Measurements from ENCODE around the gene MYL6. TPM values are rescaled to one million over a fixed set of nuclear protein-coding genes. Genes with fewer than 3 reads are reported as not detected.

MYL6 gene
- total RNA-seq, 1 donor from 2014 or later: 1,884 TPM

DNA sequence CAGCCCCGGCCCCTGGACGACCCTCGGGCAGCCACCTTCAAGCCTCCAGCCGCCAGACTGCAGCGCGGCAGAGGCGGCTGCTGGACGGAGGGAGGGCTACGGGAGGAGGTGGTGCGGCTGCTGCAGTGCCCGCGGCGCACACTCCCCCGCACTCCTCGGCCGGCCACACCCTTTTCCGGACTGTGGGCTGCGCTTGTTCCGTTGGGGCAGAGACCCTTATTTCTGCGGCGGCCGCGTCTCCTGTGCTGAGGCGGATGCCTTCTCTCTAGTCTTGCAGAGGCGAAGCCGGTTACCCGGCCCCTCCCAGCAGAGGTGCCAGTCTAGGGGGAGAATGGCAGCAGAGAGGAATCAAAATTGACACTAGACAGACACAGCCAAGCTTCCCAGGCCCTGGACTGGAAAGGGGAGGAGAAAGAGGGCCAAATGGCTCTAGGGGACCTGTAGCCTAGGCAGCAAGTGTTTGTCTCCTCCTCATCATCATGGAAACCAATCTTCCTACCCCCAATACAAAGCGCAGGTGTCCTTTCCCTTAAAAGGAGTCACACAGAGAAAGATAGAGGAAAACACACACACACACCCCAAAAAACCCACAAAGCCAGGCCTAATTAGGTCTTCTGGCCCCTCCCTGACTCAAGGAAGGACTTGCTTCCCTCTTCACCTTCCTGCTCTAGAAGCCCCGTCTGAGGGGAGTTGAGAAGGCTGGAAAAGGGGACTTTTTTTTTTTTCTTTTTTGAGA, 28.8 kb upstream of the MYL6 start:
- peak; percentile 77 for DNase-seq (ENCODE audit: low spot score)

DNA sequence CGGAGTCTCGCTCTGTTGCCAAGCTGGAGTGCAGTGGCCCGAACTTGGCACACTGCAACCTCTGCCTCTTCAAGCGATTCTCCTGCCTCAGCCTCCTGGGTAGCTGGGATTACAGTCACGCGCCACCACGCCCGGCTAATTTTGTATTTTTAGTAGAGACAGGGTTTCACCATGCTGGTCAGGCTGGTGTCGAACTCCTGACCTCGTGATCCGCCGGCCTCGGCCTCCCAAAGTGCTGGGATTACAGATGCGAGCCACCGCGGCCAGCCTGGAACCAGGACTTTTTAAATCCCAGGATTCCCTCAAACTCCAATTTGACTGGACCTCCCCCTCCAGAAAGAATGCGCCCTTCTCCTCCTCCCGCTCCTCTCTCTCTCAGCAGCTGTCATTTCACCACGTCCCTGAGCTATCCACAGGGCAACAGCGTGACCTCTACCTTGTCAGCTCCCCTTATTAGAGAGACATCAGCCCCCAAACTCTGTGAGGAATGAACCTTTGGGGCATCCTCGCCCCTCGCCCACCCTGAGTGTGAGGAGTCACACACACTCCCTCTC, 28.1 kb upstream of the MYL6 start:
- no peak for DNase-seq (ENCODE audit: low spot score)

DNA sequence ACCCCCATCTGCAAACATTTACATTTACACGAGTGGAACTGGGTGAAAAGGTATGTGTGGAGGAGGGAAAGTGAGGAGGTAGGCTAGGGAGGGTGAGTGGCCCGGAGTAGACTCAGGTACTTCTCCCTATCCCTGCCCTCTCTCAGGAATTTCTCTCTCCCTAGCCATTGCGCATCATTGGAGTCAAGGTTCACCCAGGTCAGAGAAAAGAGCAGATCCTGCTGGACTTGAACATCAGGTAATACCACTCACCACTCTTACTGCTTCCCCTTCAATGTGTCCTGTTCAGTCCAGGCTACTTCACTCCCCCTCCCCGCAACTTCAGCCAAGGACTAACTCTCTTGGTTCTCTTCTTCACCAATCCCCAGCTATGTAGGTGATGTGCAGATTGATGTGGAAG, 27.3 kb upstream of the MYL6 start:
- DNase-seq (ENCODE audit: low spot score): no peak

DNA sequence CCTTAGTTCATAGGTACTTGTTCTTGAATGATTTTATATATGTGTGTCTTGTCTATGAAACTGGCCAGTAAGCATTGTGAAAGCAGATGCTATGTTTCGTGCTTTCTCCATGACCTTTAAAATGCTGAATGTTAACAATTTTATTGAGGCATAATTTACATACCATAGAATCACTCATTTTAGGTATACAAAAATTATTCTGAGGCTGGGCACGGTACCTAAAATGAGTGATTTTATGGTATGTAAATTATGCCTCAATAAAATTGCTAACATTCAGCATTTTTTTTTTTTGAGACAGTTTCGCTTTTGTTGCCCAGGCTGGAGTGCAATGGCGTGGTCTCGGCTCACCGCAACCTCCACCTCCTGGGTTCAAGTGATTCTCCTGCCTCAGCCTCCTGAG, 23.3 kb upstream of the MYL6 start:
- DNase-seq (ENCODE audit: low spot score): no peak

DNA sequence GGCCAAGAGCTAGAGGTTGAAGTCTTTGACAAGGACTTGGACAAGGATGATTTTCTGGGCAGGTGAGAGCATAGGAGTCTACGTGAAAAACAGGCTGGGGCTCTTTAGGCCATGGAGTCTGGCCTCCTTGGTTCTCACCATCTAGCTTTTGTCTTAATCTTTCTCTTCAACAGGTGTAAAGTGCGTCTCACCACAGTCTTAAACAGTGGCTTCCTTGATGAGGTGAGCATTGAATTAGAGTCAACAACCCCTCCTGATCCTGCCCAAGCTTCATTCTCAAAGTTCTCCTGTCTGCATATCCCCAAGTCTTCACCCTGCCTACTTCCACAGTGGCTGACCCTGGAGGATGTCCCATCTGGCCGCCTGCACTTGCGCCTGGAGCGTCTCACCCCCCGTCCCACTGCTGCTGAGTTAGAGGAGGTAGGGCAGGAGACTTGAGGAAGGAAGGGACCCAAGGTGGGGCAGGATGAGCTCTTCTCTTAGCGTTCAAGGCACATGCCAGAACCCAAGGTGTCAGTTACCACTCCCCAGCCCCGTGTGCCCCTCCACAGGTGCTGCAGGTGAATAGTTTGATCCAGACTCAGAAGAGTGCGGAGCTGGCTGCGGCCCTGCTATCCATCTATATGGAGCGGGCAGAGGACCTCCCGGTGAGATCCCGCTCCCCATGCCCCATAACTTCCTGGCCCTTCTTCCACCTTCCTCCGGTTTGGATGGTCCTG, 20.1 kb upstream of the MYL6 start:
- DNase-seq (ENCODE audit: low spot score): no peak

DNA sequence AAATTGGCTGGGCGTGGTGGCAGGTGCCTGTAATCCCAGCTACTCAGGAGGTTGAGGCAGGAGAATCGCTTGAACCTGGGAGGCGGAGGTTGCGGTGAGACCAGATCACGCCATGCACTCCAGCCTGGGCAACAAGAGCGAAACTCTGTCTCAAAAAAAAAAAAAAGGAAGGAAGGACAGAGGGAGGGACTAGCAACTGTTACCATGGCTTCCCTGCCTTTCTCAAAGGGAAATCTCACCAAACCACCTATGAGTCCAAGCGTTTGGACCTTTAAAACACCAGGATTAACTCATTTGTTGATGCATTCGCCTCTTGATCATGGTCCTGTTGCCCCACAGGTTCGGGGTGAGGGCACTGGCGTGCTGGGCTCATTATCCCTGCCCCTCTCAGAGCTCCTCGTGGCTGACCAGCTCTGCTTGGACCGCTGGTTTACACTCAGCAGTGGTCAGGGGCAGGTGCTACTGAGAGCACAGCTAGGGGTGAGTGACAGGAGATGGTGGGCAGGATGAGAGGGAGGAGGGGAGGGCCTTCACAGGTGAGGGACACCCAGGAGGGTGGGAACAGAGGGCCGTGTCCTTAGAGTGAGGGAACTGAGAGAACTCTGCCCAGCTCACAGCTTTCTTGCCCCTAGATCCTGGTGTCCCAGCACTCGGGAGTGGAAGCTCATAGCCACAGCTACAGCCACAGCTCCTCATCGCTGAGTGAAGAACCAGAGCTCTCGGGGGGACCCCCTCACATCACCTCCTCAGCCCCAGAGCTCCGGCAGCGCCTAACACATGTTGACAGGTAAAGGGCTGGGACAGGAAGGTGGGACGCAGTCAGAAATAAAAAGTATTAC, 16.0 kb upstream of the MYL6 start:
- DNase-seq (ENCODE audit: low spot score): no peak

DNA sequence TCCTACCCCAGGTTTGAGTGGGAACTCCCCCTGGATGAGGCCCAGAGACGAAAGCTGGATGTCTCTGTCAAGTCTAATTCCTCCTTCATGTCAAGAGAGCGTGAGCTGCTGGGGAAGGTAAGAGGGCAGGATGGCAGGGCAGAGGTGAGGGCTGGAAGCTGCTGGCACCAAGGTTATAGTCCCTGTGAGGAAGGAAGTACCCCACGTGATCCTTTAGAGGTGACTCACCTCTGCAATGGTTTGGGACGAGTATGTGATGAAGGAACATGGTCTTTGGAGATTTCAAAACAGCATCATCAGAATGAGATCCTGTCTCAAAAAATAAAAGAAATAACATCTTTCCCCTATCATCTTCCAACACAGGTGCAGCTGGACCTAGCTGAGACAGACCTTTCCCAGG, 14.9 kb upstream of the MYL6 start:
- no peak for DNase-seq (ENCODE audit: low spot score)

DNA sequence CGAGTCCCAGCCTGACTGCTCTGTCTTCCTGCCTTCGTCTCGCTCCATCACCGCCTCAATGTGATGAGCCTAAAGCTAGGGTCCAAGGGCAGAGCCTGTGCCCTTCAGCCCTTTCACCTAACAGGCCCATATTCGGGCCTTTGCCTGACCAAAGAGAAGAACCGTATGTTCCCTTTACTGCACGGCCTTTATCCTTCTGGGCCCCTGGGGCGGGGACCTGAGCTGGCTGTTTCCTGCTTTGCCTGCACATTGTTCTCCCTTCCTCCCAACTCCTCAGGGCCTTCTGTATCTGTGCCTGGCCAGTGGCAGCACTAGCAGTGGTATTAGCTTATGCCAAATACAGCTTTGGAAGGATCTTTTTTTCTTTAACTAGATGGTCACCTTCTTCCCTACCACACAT, 14.3 kb upstream of the MYL6 start:
- DNase-seq (ENCODE audit: low spot score): no peak

DNA sequence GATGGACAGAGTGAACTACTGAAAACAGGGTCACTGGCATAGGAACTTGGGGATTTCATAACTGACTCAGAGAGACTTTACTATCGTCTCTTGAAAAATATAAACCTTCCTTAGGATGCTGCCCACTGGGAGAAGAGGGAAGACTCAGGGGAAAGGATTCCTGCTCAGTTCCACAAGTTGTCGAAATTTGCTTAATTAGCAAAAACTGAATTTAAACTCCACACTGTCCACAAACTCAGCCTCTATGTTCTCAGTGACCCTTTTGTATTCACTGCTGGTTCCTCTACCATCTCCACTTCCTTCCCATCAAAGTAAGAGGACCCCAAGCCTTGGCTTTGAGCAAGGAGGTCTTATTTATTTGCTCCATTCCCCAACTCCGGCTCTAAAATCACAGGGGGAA, 12.9 kb upstream of the MYL6 start:
- DNase-seq (ENCODE audit: low spot score): no peak

DNA sequence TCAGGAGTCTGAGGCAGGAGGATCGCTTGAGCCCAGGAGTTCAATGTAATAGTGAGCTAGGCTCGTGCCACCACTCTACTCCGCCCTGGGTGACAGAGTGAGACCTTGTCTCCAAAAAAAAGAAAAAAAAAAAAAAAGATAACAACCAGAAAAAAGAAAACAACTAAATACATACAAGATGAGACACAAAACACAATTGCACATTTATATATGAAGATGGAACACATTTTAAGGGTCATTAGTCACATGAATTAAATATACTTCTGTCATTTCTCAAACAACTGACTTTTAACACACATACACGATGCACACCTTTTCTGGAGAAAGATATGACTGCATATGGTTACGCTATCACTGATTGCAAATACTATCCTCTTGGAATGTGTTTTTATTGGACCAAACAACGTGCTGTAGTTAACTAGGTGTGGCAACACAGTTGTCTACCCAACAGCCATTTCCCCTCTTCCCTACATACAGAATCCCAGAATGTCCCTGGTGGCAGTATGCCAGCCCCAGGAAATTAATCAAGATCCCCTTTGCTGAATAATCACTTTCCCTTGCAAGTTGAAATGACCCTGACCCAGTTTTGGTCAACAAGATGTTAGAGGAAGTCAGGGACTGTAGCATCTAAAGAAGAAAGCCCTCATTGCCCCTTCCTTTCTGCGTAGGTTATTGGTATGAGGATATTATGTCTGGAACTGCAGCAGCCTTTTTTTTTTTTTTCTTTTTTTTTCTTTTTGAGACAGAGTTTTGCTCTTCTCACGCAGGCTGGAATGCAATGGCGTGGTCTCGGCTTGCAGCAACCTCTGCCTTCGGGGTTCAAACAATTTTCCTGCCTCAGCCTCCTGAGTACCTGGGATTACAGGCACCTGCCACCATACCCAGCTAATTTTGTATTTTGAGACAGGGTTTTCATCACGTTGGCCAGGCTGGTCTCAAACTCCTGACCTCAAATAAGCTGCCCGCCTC, 11.4 kb upstream of the MYL6 start:
- DNase-seq (ENCODE audit: low spot score): no peak

DNA sequence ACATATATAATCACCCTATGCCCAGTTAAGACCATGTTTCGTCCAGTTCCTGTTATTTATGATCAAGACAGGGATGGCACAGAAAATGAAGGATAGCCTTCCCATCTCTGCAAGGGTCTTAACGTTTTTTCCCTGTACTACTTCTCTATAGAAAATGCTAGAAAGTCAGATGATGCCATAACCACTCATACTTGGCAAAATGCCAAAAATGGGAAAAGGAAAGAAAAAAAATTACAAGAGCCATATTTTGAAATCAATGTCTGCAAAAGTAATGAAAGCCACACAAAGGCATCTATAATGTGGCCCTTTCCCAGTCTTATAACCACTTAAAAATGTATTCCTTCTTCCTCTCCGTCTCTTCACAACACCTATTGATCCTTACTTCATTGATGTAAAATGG, 7.6 kb upstream of the MYL6 start:
- DNase-seq (ENCODE audit: low spot score): no peak

DNA sequence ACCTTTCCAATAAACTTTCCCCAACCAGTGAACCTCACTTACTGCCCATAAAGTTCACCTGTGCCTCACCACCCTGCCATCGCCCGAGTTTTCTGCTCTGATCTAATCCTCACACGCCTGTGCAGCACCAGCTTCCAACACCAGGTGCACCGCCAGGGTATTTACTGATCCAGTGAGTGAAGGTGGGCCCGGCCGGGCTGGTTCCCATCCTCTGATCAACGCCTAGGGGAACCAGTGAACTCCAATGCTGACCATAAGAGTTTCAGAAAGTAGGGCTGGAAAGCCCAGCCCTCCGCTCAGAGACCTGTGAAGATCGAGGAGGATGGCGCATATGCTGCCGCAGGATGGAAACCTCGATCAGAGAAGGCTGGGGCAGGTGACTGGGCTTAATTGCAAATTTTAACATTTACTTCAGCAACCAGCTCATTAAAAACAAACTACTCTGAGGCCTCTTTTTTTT, 6.5 kb upstream of the MYL6 start:
- DNase-seq (ENCODE audit: low spot score): no peak

DNA sequence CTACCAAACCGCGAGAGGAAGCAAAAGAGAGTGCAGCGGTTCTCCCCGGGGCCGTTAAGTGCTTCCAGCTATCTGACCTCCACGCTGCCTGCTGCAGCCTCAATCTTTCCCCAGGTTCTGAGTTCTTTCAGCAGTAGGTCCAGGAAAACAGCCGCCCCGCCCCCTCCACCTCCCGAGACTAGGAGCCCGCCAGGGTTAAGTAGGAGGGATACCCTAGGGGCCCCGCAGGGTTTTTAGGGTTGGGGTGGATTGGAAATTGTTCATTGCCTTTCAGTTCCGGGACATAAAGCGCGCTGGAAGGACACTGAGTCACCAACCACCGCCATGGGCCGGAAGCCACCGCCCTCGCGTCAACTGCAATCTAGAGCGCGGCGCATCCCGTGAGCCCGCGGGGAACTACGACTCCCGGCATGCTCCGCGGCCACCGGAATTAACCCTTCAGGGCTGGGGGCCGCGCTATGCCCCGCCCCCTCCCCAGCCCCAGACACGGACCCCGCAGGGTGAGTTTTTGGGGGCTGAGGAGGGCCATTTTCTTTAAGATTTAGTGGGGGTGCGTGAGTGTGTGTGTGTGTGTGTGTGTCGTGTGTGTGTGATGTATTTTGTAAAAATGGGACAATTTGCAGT, 5.9 kb upstream of the MYL6 start, which contains the start of gene MYL6B:
Gene MYL6B (plus strand): TSS at position 456 of the 624 bp plus-strand sequence. CDS start 1,332 bp downstream, outside the sequence.
- DNase-seq (ENCODE audit: low spot score): peak; percentile 95

DNA sequence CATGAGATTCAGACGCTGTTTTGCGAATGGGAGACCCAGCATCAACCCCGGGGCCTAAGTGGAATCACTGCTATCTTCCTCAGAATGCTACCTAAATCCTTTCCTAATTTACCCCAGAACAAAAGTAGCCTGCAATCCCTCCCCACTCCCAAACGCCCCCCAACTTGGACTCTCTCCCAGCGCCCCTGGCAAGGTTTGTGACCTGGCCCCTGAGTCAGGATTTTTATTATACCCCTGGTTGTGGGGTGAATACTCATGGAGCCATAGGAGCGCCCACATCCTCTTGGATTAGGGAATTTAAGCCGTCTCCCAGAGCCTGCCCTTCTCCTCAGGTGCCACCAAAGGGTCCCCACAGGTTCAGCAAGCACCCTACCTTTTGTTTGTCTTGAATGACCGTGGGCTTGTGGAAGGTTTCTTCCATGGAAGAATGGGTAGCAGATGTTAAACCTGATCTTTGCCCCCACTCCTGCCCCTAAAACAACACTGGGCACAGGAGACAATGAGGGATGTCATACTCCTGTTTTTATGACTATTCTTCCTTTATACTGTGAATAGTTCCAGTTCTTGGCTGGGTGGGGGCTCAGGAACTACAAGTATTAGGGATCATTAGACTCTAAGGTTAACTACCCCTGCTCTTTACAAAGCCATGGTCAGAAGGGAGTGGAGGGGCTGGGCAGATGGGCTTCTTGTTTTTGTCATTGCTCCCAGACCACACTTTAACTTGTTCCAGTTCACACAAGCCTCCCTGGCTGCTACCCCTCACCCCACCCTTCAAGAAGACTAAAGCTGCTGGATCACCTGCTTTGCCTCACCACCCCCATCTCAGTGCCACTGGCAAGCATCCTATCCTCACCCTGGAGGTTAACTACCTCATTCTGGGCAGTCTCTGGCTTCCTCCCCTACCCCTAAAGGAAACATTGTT, 5.1 kb upstream of the MYL6 start:
- DNase-seq (ENCODE audit: low spot score): no peak

DNA sequence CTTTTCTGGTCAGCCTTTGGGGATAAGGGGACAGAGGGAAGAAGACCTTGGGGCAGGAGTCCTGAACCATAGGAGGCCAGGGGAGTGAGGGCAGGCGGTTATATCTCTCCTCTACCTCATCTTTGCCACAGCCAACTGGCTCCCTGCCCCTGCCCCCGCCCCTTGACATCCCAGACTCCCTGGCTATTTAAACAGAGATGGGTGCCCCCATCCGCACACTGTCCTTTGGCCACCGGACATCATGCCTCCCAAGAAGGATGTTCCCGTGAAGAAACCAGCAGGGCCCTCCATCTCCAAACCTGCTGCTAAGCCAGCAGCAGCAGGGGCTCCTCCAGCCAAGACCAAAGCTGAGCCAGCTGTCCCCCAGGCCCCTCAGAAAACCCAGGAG, 4.5 kb upstream of the MYL6 start:
- no peak for DNase-seq (ENCODE audit: low spot score)

DNA sequence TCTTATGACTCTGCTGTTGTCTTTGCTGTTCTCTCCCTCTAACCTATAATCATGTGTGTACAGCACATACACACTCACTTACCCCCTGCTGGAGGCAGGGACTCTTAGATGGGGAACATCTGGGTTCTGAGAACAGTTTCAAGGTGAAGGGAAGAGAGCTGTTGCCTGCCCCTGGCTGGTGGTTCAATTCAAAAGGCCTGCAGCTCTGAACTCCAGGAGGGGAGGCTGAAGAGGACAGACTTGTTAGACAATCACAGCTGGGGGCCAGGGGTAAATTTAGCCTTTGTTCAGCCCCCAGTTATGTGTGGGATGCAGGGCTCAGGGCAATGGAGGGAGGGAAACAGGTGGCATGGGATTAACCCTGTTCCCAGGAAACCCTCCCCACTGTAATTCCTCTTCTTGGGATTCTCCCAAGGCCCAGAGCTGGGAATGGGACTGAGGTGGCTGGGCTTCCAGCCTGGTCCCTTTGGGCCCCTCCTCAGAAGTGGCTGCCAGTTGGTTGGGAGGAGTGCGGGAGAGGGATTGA, 3.9 kb upstream of the MYL6 start:
- DNase-seq (ENCODE audit: low spot score): no peak

DNA sequence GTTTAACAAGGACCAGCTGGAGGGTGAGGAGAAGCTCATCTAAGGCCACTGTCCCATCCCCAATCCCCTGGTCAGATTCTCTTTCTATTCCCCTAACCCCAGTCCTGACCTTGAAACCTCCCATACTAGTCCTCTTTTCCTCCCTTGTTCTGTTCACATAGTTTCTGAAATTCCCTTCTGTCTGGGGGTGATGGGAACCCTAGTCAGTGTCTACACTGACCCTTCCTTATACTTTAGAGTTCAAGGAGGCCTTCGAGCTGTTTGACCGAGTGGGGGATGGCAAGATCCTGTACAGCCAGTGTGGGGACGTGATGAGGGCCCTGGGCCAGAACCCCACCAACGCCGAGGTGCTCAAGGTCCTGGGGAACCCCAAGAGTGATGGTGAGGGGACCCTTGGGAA, 3.3 kb upstream of the MYL6 start:
- DNase-seq (ENCODE audit: low spot score): no peak

DNA sequence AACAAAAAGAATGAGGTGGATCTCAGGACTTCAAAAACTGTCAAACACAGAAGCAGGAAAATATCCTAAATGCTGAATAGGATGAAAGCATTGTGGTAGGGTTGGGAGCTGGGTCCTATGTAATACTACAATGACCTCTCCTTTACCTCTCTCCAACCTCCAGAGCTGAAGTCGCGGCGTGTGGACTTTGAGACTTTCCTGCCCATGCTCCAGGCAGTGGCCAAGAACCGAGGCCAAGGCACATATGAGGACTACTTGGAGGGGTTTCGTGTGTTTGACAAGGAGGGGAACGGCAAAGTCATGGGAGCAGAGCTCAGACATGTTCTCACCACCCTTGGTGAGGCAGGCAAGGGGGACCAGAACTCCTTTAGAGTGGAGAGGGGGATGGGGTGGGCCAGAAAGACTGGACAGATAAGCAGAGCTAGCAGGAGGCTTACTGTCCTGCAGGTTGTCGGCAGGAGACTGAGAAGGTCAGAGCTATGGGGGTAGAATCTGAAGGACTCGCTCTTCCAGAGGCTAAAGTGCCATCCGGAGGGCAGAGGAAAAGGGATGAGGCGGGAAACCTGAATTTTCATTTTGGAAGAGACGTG, 2.8 kb upstream of the MYL6 start:
- DNase-seq (ENCODE audit: low spot score): no peak
